K562 (cell line): ENCODE results near the gene LAPTM5. TPM values are rescaled to one million over a fixed set of nuclear protein-coding genes. Genes with fewer than 3 reads are reported as not detected.

ENCODE experiments used
- BCOR ChIP-seq: fragments of 450-650 bp; IDR thresholded peaks from 2 replicates; pipeline ENCODE4 v1.6.1; 2016
- ETV1 ChIP-seq: fragments of 450-650 bp; conservative IDR thresholded peaks from 2 replicates; pipeline ENCODE4 v1.6.1; 2016; ENCODE audit warnings: missing genetic modification characterization, control low read depth, low read depth, missing compliant biosample characterization
- FOXA3 ChIP-seq, 2 experiments: fragments of 450-650 bp in 1 of 2; sonication (generic) in 1 of 2; formaldehyde crosslinking; IDR thresholded peaks in 1 of 2; conservative IDR thresholded peaks in 1 of 2; 2 replicates each; pipeline versions ENCODE4 v1.4.0 to v1.8.0; 2020 to 2022; ENCODE audit warnings: mild to moderate bottlenecking in 2 of 2, missing genetic modification reagents in 1 of 2
- HCFC1 ChIP-seq: IDR thresholded peaks from 2 replicates; pipeline ENCODE4 v1.6.1; 2012; ENCODE audit warnings: low read depth, low read length, improper control_type of control experiment
- KLF13 ChIP-seq: fragments of 450-650 bp; IDR thresholded peaks from 2 replicates; pipeline ENCODE4 v1.6.1; 2016; ENCODE audit warnings: missing genetic modification characterization, low read depth, mild to moderate bottlenecking, missing compliant biosample characterization, moderate library complexity, borderline replicate concordance
- MYC ChIP-seq, 2 experiments: fragments of 250-450 bp in 1 of 2; sonication (Bioruptor Pico) in 1 of 2; IDR thresholded peaks; 2 replicates each; pipeline versions ENCODE4 v1.5.1 to v1.6.1; 2012 to 2021; ENCODE audit warnings: low read depth in 2 of 2, borderline replicate concordance in 1 of 2, improper control_type of control experiment in 1 of 2, low read length in 1 of 2, mild to moderate bottlenecking in 1 of 2, moderate library complexity in 1 of 2
- NR4A1 ChIP-seq, 2 experiments: fragments of 250-450 bp in 1 of 2; fragments of 450-650 bp in 1 of 2; sonication (Bioruptor Pico) in 1 of 2; IDR thresholded peaks; 2 replicates each; pipeline versions ENCODE4 v1.4.0 to v1.6.1; 2016 to 2020; ENCODE audit warnings: mild to moderate bottlenecking in 2 of 2, missing compliant biosample characterization in 1 of 2, missing genetic modification characterization in 1 of 2, moderate library complexity in 1 of 2
- PRMT5 ChIP-seq: sonication (generic); formaldehyde crosslinking; IDR thresholded peaks from 2 replicates; pipeline ENCODE4 v1.5.0; 2020; ENCODE audit warnings: missing genetic modification reagents
- STAT5A ChIP-seq: IDR thresholded peaks from 2 replicates; pipeline ENCODE4 v1.6.1; 2012; ENCODE audit warnings: low read length, inconsistent platforms, borderline replicate concordance
- ZKSCAN3 ChIP-seq: fragments of 250-450 bp; sonication (Bioruptor Pico); IDR thresholded peaks from 2 replicates; pipeline ENCODE4 v1.4.0; 2020
- ZNF668 ChIP-seq: fragments of 250-450 bp; sonication (Bioruptor Pico); IDR thresholded peaks from 2 replicates; pipeline ENCODE4 v1.8.0; 2022; ENCODE audit warnings: mild to moderate bottlenecking, inconsistent platforms
- polyA plus RNA-seq, 8 experiments: library from polyadenylated mRNA; depleted of rRNA in 4 of 8; stranded (reverse) in 5 of 8; unstranded in 3 of 8; fragments of >200 nt; fragmentation: Nextera tagmentation in 2 of 8; fragmentation: Illumina TruSeq in 1 of 8; extraction: Ambion mirVana in 2 of 8; extraction: Trizol in 1 of 8; gene quantifications; 2 replicates each; pipeline versions ENCODE4 v1.2.1 to v1.2.3, GENCODE V29; 2011 to 2014; ENCODE audit warnings: inconsistent platforms in 1 of 8, missing spikeins in 1 of 8
- total RNA-seq, 7 experiments: library from RNA; depleted of rRNA in 6 of 7; stranded (reverse); fragments of >200 nt in 6 of 7; fragmentation: Illumina TruSeq in 2 of 7; extraction: Trizol in 2 of 7; gene quantifications; 2 replicates each; pipeline versions ENCODE4 v1.2.1 to v1.2.3, GENCODE V29; 2011 to 2021; ENCODE audit warnings: low replicate concordance in 1 of 7
- TF ChIP-seq, protein P1 (sequence below), 3 experiments: fragments of 200-800 bp in 1 of 3; fragments of 250-450 bp in 1 of 3; fragments of 450-650 bp in 1 of 3; sonication (Bioruptor Pico) in 1 of 3; sonication (Bioruptor generic) in 1 of 3; formaldehyde crosslinking in 1 of 3; IDR thresholded peaks; 2 replicates each; pipeline versions ENCODE4 v1.6.1 to v1.8.0; 2016 to 2022; ENCODE audit warnings: mild to moderate bottlenecking in 2 of 3, missing genetic modification characterization in 2 of 3, missing compliant biosample characterization in 1 of 3, moderate library complexity in 1 of 3
- TF ChIP-seq, protein P2 (sequence below): fragments of 250-450 bp; sonication (Bioruptor Pico); IDR thresholded peaks from 2 replicates; pipeline ENCODE4 v1.4.0; 2020
- TF ChIP-seq, protein P3 (sequence below): sonication (generic); formaldehyde crosslinking; IDR thresholded peaks from 2 replicates; pipeline ENCODE4 v1.8.0; 2023; ENCODE audit warnings: mild to moderate bottlenecking, missing genetic modification reagents
- TF ChIP-seq, protein P4 (sequence below): sonication (generic); formaldehyde crosslinking; IDR thresholded peaks from 2 replicates; pipeline ENCODE4 v1.8.0; 2023; ENCODE audit warnings: mild to moderate bottlenecking, missing genetic modification reagents

Gene LAPTM5
- total and polyA plus RNA-seq, 9 of the 15 experiments (the other 6 are each of a cell fraction or from before 2014, with no cell fraction given), result 2.4 to 47.3 (median 20.3) TPM

DNA sequence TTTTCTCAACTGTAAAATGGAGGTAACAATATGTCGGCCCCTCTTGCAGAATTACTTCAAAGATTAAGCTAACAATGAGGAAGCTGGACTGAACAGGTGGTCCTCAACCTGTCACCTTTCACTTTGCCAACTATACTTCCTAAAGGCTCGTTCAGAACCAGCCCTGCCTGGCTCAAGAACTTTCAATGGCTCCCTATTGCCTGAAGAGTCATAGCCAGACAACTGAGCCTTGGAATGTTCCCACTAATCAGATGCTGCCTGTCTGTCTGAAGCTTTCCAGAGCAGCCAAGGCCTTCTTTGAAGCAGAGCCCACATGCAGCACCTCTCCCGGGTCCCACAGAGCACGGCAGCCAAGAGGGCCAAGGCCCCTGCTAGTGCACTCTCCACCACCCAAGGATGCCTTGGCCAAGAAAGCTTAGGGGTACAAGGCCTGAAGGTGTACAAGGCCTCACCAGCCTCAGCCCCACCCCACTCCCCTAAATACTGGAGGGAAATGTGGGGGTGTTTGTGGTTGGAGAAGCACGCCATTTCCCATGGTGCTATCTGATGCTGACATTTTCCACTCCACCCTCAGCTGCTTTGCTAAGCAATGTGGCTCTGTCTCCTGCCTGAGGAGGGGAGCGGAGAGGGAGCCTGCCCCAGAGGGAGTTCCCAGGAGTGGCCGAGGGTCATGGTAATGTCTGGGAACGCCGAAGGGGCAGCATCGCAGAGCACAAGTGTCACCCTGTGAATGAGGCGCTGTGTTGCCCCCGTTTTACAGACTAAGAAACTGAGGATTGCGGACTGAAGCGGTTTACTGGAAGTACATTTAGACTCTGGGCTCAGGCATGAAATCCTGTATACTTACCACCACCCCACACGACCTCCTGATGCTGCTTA is 8.2 kb upstream of the LAPTM5 start (continued):
- TF ChIP-seq, protein P1, sequence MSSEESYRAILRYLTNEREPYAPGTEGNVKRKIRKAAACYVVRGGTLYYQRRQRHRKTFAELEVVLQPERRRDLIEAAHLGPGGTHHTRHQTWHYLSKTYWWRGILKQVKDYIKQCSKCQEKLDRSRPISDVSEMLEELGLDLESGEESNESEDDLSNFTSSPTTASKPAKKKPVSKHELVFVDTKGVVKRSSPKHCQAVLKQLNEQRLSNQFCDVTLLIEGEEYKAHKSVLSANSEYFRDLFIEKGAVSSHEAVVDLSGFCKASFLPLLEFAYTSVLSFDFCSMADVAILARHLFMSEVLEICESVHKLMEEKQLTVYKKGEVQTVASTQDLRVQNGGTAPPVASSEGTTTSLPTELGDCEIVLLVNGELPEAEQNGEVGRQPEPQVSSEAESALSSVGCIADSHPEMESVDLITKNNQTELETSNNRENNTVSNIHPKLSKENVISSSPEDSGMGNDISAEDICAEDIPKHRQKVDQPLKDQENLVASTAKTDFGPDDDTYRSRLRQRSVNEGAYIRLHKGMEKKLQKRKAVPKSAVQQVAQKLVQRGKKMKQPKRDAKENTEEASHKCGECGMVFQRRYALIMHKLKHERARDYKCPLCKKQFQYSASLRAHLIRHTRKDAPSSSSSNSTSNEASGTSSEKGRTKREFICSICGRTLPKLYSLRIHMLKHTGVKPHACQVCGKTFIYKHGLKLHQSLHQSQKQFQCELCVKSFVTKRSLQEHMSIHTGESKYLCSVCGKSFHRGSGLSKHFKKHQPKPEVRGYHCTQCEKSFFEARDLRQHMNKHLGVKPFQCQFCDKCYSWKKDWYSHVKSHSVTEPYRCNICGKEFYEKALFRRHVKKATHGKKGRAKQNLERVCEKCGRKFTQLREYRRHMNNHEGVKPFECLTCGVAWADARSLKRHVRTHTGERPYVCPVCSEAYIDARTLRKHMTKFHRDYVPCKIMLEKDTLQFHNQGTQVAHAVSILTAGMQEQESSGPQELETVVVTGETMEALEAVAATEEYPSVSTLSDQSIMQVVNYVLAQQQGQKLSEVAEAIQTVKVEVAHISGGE (CRISPR knock-in tag; IDR thresholded peaks at IDR 0.05), result no peak; a peak in 1 of 6 replicates
- TF ChIP-seq STAT5A, result no peak
- TF ChIP-seq, protein P2, sequence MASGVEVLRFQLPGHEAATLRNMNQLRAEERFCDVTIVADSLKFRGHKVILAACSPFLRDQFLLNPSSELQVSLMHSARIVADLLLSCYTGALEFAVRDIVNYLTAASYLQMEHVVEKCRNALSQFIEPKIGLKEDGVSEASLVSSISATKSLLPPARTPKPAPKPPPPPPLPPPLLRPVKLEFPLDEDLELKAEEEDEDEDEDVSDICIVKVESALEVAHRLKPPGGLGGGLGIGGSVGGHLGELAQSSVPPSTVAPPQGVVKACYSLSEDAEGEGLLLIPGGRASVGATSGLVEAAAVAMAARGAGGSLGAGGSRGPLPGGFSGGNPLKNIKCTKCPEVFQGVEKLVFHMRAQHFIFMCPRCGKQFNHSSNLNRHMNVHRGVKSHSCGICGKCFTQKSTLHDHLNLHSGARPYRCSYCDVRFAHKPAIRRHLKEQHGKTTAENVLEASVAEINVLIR (CRISPR knock-in tag), result no peak
- TF ChIP-seq PRMT5 (CRISPR knock-in tag), result no peak
- TF ChIP-seq, protein P3, sequence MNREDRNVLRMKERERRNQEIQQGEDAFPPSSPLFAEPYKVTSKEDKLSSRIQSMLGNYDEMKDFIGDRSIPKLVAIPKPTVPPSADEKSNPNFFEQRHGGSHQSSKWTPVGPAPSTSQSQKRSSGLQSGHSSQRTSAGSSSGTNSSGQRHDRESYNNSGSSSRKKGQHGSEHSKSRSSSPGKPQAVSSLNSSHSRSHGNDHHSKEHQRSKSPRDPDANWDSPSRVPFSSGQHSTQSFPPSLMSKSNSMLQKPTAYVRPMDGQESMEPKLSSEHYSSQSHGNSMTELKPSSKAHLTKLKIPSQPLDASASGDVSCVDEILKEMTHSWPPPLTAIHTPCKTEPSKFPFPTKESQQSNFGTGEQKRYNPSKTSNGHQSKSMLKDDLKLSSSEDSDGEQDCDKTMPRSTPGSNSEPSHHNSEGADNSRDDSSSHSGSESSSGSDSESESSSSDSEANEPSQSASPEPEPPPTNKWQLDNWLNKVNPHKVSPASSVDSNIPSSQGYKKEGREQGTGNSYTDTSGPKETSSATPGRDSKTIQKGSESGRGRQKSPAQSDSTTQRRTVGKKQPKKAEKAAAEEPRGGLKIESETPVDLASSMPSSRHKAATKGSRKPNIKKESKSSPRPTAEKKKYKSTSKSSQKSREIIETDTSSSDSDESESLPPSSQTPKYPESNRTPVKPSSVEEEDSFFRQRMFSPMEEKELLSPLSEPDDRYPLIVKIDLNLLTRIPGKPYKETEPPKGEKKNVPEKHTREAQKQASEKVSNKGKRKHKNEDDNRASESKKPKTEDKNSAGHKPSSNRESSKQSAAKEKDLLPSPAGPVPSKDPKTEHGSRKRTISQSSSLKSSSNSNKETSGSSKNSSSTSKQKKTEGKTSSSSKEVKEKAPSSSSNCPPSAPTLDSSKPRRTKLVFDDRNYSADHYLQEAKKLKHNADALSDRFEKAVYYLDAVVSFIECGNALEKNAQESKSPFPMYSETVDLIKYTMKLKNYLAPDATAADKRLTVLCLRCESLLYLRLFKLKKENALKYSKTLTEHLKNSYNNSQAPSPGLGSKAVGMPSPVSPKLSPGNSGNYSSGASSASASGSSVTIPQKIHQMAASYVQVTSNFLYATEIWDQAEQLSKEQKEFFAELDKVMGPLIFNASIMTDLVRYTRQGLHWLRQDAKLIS, result no peak
- TF ChIP-seq BCOR, result peak; percentile 97
- TF ChIP-seq, protein P4, sequence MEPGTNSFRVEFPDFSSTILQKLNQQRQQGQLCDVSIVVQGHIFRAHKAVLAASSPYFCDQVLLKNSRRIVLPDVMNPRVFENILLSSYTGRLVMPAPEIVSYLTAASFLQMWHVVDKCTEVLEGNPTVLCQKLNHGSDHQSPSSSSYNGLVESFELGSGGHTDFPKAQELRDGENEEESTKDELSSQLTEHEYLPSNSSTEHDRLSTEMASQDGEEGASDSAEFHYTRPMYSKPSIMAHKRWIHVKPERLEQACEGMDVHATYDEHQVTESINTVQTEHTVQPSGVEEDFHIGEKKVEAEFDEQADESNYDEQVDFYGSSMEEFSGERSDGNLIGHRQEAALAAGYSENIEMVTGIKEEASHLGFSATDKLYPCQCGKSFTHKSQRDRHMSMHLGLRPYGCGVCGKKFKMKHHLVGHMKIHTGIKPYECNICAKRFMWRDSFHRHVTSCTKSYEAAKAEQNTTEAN (CRISPR knock-in tag), result no peak
- TF ChIP-seq FOXA3 (CRISPR knock-in tag; conservative IDR thresholded peaks at IDR 0.05 in 1 of 2, IDR thresholded peaks at IDR 0.05 in 1 of 2), result 0 out of 4 replicates have a peak, but pooled peaks of 1 of the 2 experiments have one; percentile 9
- no peak for TF ChIP-seq ZNF668
- peak; percentile 82 for TF ChIP-seq NR4A1 (CRISPR knock-in tag; IDR thresholded peaks at IDR 0.05)
- peak; percentile 91 for TF ChIP-seq NR4A1 (tag; IDR thresholded peaks at IDR 0.05)
- TF ChIP-seq ETV1 (tag), result no peak
- no peak for TF ChIP-seq KLF13 (tag)
- TF ChIP-seq MYC (IDR thresholded peaks at IDR 0.05; ENCODE audit: low read depth, low read length), result 0 out of 2 replicates have a peak, but pooled peaks have one; percentile 10
- TF ChIP-seq MYC (CRISPR knock-in tag; IDR thresholded peaks at IDR 0.05; ENCODE audit: borderline replicate concordance, low read depth), result no peak
- no peak for TF ChIP-seq ZKSCAN3
- no peak for TF ChIP-seq HCFC1
